ENCODE results near the gene CCDC102B. TPM values are rescaled to one million over a fixed set of nuclear protein-coding genes. Genes with fewer than 3 reads are reported as not detected.

Gene CCDC102B
- total and polyA plus RNA-seq, 2 of the 8 experiments (the other 6 are each of a cell fraction or from before 2014, with no cell fraction given): 0.80 to 1.1 TPM

- H2BK120ac ChIP-seq (replicated peaks; ENCODE audit: low read depth, low read length): no peak overlapping the region
- no peak overlapping the region for H3K4me3 ChIP-seq (ENCODE audit: extremely low read depth in 1 of 4, insufficient read depth in 2 of 4, low read depth in 3 of 4, low read length in 4 of 4)
- no peaks in the 10 kb centered on the region for H3K23me2 ChIP-seq (ENCODE audit: low read depth, low read length)
- no peak overlapping the region for H3K9ac ChIP-seq (replicated peaks in 1 of 4; ENCODE audit: extremely low read depth in 1 of 4, low read depth in 3 of 4, low read length in 3 of 4)
- no peak overlapping the region for H2AFZ ChIP-seq (ENCODE audit: low read length)
- no peak overlapping the region for H3K23ac ChIP-seq (ENCODE audit: insufficient read length)
- no peak overlapping the region for H2BK20ac ChIP-seq (ENCODE audit: low read length)
- no peak overlapping the region for H3K4me2 ChIP-seq (ENCODE audit: insufficient read depth in 1 of 2, low read depth in 2 of 2, low read length in 2 of 2)
- H2BK15ac ChIP-seq (ENCODE audit: low read length): no peak overlapping the region
- H4K91ac ChIP-seq (replicated peaks; ENCODE audit: insufficient read length, low read length): no peak overlapping the region
- no peak overlapping the region for H3K14ac ChIP-seq (ENCODE audit: insufficient read length)
- POLR2A ChIA-PET (ENCODE audit: partially characterized antibody): no interaction called here
- no peaks in the 10 kb centered on the region for H3K9me3 ChIP-seq (ENCODE audit: insufficient read depth in 2 of 2, low read depth in 1 of 2, low read length in 1 of 2)
- no peak overlapping the region for H3K27ac ChIP-seq (ENCODE audit: low read depth, low read length)
- no peaks in the 10 kb centered on the region for H4K20me1 ChIP-seq (replicated peaks in 1 of 2; ENCODE audit: control insufficient read depth in 1 of 2, insufficient read depth in 2 of 2, low read length in 2 of 2)
- H4K5ac ChIP-seq (ENCODE audit: insufficient read length, low read depth, low read length): no peak overlapping the region
- no peak overlapping the region for H3K56ac ChIP-seq (replicated peaks; ENCODE audit: insufficient read length, low read depth, low read length)
- FAIRE-seq: no peak
- no peaks in the 10 kb centered on the region for H3K27me3 ChIP-seq (replicated peaks in 1 of 4; ENCODE audit: control insufficient read depth in 3 of 4, extremely low read depth in 1 of 4, insufficient read depth in 3 of 4, low read length in 3 of 4)
- H3K4me1 ChIP-seq (replicated peaks in 1 of 4; ENCODE audit: control insufficient read depth in 3 of 4, insufficient read depth in 4 of 4, low read length in 3 of 4): no peaks in the 10 kb centered on the region
- no peak overlapping the region for H3K4ac ChIP-seq (replicated peaks; ENCODE audit: insufficient read length, low read depth, low read length)
- no peak overlapping the region for H3K18ac ChIP-seq (ENCODE audit: extremely low read depth, low read length)
- no peak overlapping the region for H2AK5ac ChIP-seq (ENCODE audit: low read depth, low read length)
- H2BK12ac ChIP-seq (ENCODE audit: low read depth, low read length): no peak overlapping the region
- DNase-seq (ENCODE audit: low read depth in 1 of 2, low spot score in 2 of 2): no peak
- H3K36me3 ChIP-seq (ENCODE audit: control insufficient read depth in 2 of 4, insufficient read depth in 4 of 4, low read length in 3 of 4): no peaks in the 10 kb centered on the region
- no peak overlapping the region for H4K8ac ChIP-seq (ENCODE audit: extremely low read depth, insufficient read depth, low read length)
- no peaks in the 10 kb centered on the region for H3K79me1 ChIP-seq (ENCODE audit: low read depth, low read length)
- H3K79me2 ChIP-seq (ENCODE audit: control insufficient read depth in 1 of 2, insufficient read depth in 2 of 2, low read length in 2 of 2): no peaks in the 10 kb centered on the region
- CTCF ChIA-PET (ENCODE audit: partially characterized antibody): interaction anchor here (1.8 kb wide), 1 partner anchor 16 kb away, joined by 9 read pairs; no protein-coding TSS in a partner anchor
- WGBS, 2 experiments (ENCODE audit: extremely low coverage in 1 of 2, insufficient coverage in 1 of 2, insufficient read length in 1 of 2, insufficient replicate concordance in 2 of 2, low coverage in 1 of 2, low lambda C conversion rate in 2 of 2, missing lambda C conversion rate in 1 of 2): 95% methylated on average over 3 of the region's 3 CpGs; no CpG with 5 or more reads in 1 of the 2 experiments
- H2BK5ac ChIP-seq (ENCODE audit: low read depth, low read length): no peak overlapping the region
- TF ChIP-seq BACH1 (IDR thresholded peaks at IDR 0.05; ENCODE audit: low read length) (no peak), RBBP5 (IDR thresholded peaks at IDR 0.05; ENCODE audit: borderline replicate concordance, low read depth, low read length) (no peak), CEBPB (IDR thresholded peaks at IDR 0.05; ENCODE audit: low read depth, low read length) (no peak), EGR1 (IDR thresholded peaks at IDR 0.05; ENCODE audit: borderline replicate concordance, low read depth, low read length) (no peak), CTBP2 (IDR thresholded peaks at IDR 0.05; ENCODE audit: borderline replicate concordance, insufficient read depth, insufficient read length, low read length) (no peak), CREB1 (IDR thresholded peaks at IDR 0.05) (no peak), CBX5 (IDR thresholded peaks at IDR 0.05; ENCODE audit: low read depth, low read length) (no peak), RFX5 (IDR thresholded peaks at IDR 0.05; ENCODE audit: borderline replicate concordance, low read depth, low read length) (no peak), TCF12 (IDR thresholded peaks at IDR 0.05; ENCODE audit: low read depth, low read length) (no peak), CBX8 (IDR thresholded peaks at IDR 0.05; ENCODE audit: borderline replicate concordance, low read depth, low read length) (no peak), SIX5 (IDR thresholded peaks at IDR 0.05; ENCODE audit: low read depth, low read length) (no peak), HDAC2 (IDR thresholded peaks at IDR 0.05; ENCODE audit: borderline replicate concordance in 1 of 2, low read depth in 2 of 2, low read length in 2 of 2) (no peak), ASH2L (IDR thresholded peaks at IDR 0.05; ENCODE audit: low read length) (no peak), SUZ12 (IDR thresholded peaks at IDR 0.05; ENCODE audit: low read length) (no peak), EP300 (IDR thresholded peaks at IDR 0.05; ENCODE audit: borderline replicate concordance in 1 of 2, low read depth in 2 of 2, low read length in 2 of 2) (no peak), HDAC6 (IDR thresholded peaks at IDR 0.05; ENCODE audit: low read depth, low read length) (no peak)
These were observed 200.0 kb downstream of the CCDC102B start for GRCh38 chr18:68997845-68998244.
